LNCaP clone FGC (cell line): ENCODE data around the gene CHRDL2.

Source experiments
- DNase-seq: peaks from one replicate; pipeline ENCODE4 v3.0.0-alpha.2; 2011; ENCODE audit warnings: low read depth
- H3K4me3 ChIP-seq: 2 replicates; pipeline ENCODE4 v1.5.1; 2011; ENCODE audit warnings: mild to moderate bottlenecking, low read depth, low read length, control low read depth
- CTCF ChIP-seq: IDR thresholded peaks from 2 replicates; pipeline ENCODE4 v1.5.1; 2012; ENCODE audit warnings: mild to moderate bottlenecking; ENCODE audit not compliant: control insufficient read depth, insufficient read depth; ENCODE audit errors: extremely low read depth

CHRDL2 gene

GRCh38 chr11:74650498-74650897, 80.7 kb downstream of the CHRDL2 start:
- no peak for DNase-seq
- TF ChIP-seq CTCF, result no peak
- no peak overlapping the region for H3K4me3 ChIP-seq

DNA sequence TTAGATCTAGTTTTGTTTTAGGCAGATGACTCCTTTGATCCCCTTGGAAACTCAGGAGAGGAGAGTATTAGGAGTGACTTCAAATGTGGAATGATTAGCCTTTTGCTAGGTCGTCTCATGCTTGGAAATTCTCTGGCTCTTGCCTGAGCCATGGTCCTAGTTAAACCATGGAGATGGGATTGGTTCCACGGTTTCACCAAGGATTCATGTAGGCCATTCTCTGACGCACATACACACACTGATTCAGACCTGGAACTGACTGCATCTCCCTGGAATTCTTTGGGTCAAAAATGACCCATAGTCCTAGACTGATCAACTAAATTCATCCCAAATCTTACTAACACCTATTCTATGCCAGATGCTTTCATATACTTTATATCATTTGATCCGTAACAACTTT, 82.3 kb downstream of the CHRDL2 start:
- no peak for DNase-seq
- H3K4me3 ChIP-seq, result no peak overlapping the region
- TF ChIP-seq CTCF, result no peak

DNA sequence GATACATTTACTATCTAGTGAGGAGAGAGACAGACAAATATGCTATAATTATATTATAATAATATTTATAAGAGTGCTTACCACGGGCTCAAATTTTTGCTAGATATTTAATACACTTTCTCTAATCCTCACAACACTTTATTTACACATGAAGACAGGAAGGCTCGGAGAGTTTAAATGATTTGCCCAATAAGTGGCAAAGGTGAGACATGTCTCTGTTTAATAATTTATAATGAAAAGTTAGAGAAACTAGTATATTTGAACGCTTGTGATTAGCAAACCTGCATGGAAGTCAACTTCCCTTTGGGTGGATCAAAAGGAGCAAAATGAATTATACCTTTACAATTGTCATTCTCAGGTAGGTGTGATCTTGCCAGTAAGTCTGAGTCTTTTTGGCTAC, 83.4 kb downstream of the CHRDL2 start:
- no peak overlapping the region for H3K4me3 ChIP-seq
- DNase-seq, result no peak
- TF ChIP-seq CTCF, result no peak

DNA sequence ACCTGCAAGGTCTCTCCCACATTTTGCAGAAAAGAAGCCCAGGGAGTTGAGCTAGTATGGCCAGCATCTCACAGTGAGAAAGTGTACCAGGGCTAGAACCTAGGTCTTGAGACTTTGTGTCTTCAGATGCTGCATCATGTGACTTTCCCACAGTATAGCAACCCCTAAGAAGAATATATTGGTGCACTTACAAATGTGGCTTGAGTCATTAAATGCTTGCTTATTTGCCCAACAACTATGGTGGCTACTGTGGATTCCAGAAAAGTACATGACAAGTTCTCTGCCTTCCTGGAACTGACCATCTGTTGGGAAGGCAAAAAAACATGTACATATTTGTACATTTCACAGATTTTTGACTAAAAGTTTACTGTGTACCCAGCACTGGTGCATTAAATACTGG, 83.8 kb downstream of the CHRDL2 start:
- TF ChIP-seq CTCF, result no peak
- no peak for DNase-seq
- no peak overlapping the region for H3K4me3 ChIP-seq

GRCh38 chr11:74646954-74647353, 84.3 kb downstream of the CHRDL2 start:
- TF ChIP-seq CTCF, result no peak
- no peak overlapping the region for H3K4me3 ChIP-seq
- DNase-seq, result no peak
